GM12891 (cell line): Measurements from ENCODE around the gene BPIFB6.
"Not testable (repeated sequence)": the region's sequence is repeated elsewhere in the genome, so short reads cannot be mapped to it uniquely, and the experiment has no call there.

ENCODE experiments used
- DNase-seq: peaks from one replicate; pipeline ENCODE4 v3.0.0; 2011; ENCODE audit warnings: low spot score; ENCODE audit not compliant: insufficient read length
- FAIRE-seq: peaks from 2 replicates; lab custom pipeline; 2011; peaks lifted over from hg19 to GRCh38; lab: Jason Lieb, UNC
- PAX5 ChIP-seq: IDR thresholded peaks from 2 replicates; pipeline ENCODE4 v1.6.1; 2011; ENCODE audit warnings: low read length, moderate library complexity, mild to moderate bottlenecking; ENCODE audit not compliant: insufficient read depth, severe bottlenecking
- POLR2A ChIP-seq: IDR thresholded peaks from 2 replicates; pipeline ENCODE4 v1.6.1; 2011; ENCODE audit warnings: low read depth, low read length, control low read depth
- POLR2AphosphoS5 ChIP-seq: IDR thresholded peaks from 2 replicates; pipeline ENCODE4 v1.6.1; 2011; ENCODE audit warnings: low read depth, low read length, control low read depth
- POU2F2 ChIP-seq: IDR thresholded peaks from 2 replicates; pipeline ENCODE4 v1.6.1; 2011; ENCODE audit warnings: low read depth, mild to moderate bottlenecking, control low read depth, low read length, moderate library complexity
- SPI1 ChIP-seq: IDR thresholded peaks from 2 replicates; pipeline ENCODE4 v1.6.1; 2011; ENCODE audit warnings: low read depth, low read length, control low read depth
- TAF1 ChIP-seq: IDR thresholded peaks from 2 replicates; pipeline ENCODE4 v1.6.1; 2011; ENCODE audit warnings: low read depth, low read length, control low read depth

BPIFB6 gene

DNA sequence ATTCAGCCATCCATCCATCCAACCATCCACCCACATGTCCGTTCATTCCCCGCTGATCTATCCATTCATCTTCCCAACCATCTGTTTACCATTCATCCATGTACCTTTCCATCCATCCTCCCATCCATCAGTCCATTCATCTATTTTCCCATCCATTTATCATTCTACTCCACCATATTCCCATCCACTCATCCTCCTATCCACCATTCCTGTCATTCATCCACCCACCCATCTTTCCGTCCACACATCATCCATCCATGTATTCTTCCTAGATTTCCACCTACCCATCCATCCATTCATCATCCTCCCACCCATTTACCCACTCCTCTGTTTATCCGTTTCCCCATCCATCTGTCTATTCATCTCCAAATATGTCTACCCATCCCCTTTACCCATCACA lies 6.8 kb downstream of the BPIFB6 start:
- FAIRE-seq (no peak), DNase-seq (no peak)
- TF ChIP-seq SPI1 (no peak), POU2F2 (no peak), TAF1 (no peak), POLR2A (no peak), POLR2AphosphoS5 (no peak), PAX5 (no peak)

DNA sequence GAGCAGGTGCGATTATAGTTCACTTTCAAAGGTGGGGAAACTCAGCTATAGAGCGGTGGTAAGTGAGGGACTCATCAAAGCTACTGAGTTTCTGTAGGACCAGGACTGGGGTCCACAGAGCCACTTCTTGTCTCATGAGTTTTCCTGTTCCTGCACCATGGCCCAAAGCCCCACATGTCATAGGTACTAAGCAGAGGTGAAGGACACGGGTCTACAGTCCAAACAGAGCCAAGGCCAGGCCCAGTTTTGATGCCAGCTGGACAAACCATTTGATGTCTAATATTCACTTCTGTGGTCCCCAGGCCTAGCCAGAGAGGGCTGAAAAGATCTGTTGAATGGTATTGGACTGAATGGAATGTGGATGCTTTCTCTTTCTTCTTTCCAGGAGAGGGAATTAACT lies 11.0 kb downstream of the BPIFB6 start:
- TF ChIP-seq SPI1 (no peak), TAF1 (no peak), POLR2A (no peak), POU2F2 (no peak), POLR2AphosphoS5 (no peak), PAX5 (no peak)

DNA sequence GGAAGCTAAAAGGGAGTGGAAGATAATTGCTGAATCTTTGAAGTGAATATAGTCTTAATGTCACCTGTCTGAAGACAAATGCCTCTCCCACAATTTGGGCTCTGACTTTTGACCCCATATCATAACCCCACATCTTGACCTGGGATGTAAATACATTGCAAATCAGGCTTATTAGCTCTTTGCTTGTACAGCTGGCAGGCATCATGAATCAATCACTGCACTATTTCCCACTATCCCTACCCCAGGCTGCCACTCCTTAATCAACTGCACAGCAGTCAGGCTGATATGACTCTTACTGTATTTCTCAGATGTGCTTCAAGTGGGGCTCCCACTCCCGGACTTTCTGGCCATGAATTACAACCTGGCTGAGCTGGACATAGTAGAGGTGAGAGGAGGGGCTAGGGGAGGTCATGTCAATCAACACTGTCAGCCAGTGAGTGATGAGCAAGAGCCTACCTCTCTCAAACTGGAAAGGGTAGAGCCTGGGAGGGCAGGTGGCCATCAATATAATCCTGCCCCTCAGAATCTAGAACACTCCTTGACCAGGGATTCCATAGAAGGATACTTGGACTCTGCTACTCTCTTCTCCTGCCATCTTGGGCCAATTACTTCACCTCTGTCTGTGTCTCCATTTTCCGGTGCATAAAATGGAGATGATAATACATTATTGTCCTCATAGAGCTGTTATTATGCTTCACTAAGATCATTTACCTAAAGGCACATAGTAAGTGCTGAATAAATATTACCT lies 11.7 kb downstream of the BPIFB6 start:
- FAIRE-seq: no peak
- no peak for DNase-seq
- no peak for TF ChIP-seq PAX5

More for the DNA sequence above, 11.0 kb downstream of the BPIFB6 start:
- FAIRE-seq (no peak), DNase-seq (no peak)

GRCh38 chr20:33043731-33044181 lies 12.3 kb downstream of the BPIFB6 start:
- TF ChIP-seq POLR2A (no peak), PAX5 (no peak), TAF1 (no peak), SPI1 (no peak), POLR2AphosphoS5 (no peak), POU2F2 (no peak)
- DNase-seq (no peak), FAIRE-seq (no peak)

- FAIRE-seq, DNase-seq: not testable (repeated sequence)
Observed at GRCh38 chr20:33045129-33045721, 13.8 kb downstream of the BPIFB6 start.

GRCh38 chr20:33046412-33046811 lies 15.0 kb downstream of the BPIFB6 start:
- DNase-seq (no peak), FAIRE-seq (no peak)
- TF ChIP-seq PAX5 (no peak), SPI1 (no peak), POLR2A (no peak), TAF1 (no peak), POU2F2 (no peak), POLR2AphosphoS5 (no peak)

- TF ChIP-seq SPI1: no peak
- no peak for TF ChIP-seq POLR2AphosphoS5
- no peak for TF ChIP-seq POU2F2
- TF ChIP-seq POLR2A: no peak
- no peak for TF ChIP-seq TAF1
- TF ChIP-seq PAX5: no peak
- no peak for DNase-seq
- no peak for FAIRE-seq
Observed at GRCh38 chr20:33051333-33051732, 19.9 kb downstream of the BPIFB6 start.

DNA sequence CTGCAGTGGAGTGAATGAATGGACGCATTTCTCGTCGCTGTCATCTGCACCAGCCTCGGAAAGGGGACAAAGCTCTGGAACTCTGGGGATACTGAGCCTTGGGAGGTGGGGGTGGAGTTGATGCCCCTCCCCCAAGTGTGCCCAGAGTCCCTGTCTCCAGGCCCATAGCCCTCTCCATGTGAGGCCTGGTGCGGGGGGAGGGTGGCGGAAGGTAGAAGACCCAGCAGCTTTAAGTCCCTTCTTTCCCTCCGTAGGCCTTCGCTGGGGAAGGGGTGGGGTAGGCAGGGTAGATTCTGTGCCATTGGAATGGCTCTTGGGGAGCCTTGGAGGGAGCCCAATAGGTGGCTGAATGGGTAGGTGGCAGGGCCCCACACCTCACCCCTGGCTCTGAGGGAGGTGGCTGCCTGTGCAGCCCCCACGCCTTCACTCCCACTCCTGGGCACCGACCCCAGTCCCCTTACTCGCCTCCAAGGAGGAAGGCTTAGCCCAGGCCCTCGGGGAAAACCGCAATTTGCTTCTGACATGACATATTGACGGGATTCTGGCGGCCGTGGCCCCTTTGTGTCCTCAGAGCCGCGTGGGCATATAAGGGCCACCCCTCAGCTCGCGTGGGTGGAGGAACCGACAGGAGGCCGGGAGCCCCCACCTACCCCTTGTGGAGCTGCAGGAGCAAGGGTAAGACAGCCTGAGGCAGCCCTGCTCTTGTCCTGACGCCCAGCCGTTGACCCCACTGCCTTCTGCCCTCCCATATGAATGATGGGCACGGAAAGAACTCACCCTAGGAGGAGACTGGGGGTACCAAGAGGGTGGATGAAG lies 22.1 kb downstream of the BPIFB6 start, which contains the start of gene BPIFB3:
Gene BPIFB3 (plus strand): TSS at position 613 of the 816 bp plus-strand sequence. CDS start 1,533 bp downstream, outside the sequence.
- FAIRE-seq: no peak
- no peak for TF ChIP-seq POU2F2
- no peak for TF ChIP-seq PAX5
- no peak for TF ChIP-seq SPI1
- TF ChIP-seq POLR2A: no peak
- no peak for TF ChIP-seq POLR2AphosphoS5
- no peak for TF ChIP-seq TAF1

DNA sequence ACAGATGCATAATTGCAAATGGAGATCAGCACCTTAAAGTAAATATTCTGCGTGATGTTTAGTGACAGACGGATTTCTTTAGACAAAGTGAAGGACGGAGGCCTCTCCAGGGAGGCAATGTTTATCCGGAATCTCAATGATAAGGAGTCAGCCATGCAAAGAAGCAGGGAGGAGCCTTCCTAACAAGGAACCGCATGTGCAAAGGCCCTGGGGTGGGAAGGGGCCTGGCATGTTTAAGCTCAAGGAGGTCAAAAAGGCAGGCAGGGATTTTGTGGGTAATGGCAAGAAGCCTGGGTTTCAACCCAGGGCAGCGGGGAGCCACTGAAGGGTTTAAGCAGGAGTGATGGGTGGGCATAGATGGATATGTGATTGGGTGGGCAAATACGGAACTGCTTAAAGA lies 22.9 kb downstream of the BPIFB6 start:
- DNase-seq (no peak), FAIRE-seq (no peak)
- no peak for TF ChIP-seq POU2F2
- no peak for TF ChIP-seq SPI1
- TF ChIP-seq TAF1: no peak
- TF ChIP-seq PAX5: no peak
- no peak for TF ChIP-seq POLR2A
- no peak for TF ChIP-seq POLR2AphosphoS5

More for the DNA sequence above, 22.1 kb downstream of the BPIFB6 start, which contains the start of gene BPIFB3:
- DNase-seq: no peak
